Measurements from ENCODE around the gene ADAM12.

The ADAM12 gene

GRCh38 chr10:126387931-126388911, at the start of gene ADAM12:
Gene ADAM12 (minus strand): TSS chr10:126388477. CDS start chr10:126388145, 332 bp downstream.
- peak; percentile 23 for DNase-seq

- no peak for DNase-seq
Measured at GRCh38 chr10:126437635-126438406, 49.5 kb upstream of the ADAM12 start.

DNA sequence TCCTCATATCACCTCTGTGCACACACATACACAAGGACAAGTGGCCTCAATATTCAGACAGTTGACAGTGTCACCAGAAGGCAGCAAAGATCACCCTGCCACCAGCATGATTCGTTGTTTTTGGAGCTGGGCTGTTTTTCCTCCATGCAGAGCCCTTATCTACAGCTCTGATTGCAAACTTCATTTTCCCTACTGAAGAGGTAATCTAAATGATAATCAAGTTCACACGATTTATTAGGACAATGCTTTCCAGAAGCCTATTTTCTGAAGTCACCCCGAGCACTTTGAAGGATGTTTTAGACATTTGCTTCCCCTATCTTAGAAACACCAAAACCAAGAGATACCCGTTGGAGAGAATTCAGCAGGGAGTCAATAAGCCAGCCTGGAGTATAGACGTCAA, 46.0 kb upstream of the ADAM12 start:
- no peak for DNase-seq

- no peak for DNase-seq
Measured at GRCh38 chr10:126433351-126433750, 45.1 kb upstream of the ADAM12 start.

- no peak for DNase-seq
Measured at GRCh38 chr10:126432507-126432906, 44.2 kb upstream of the ADAM12 start.

DNA sequence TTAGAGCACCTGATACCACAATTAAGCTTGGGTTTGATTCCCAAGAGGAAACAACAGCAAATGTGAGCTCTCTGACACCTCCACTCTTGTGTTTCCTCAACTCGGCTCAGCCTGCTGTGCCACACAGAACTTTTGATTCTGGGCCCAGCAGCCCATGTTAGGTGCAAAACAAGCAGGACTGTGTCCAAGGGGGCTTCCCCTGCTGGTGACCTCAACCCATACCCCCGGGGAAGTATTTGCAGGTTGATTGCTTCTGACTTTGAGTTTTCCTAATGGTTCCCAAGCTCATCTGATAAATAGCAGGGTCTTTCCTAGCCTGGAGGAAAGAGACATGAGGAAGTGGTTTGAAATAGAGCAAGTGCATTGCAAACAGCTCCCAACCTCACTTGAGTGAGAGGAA, 43.5 kb upstream of the ADAM12 start:
- no peak for DNase-seq

GRCh38 chr10:126430512-126430911, 42.2 kb upstream of the ADAM12 start:
- DNase-seq: no peak

DNA sequence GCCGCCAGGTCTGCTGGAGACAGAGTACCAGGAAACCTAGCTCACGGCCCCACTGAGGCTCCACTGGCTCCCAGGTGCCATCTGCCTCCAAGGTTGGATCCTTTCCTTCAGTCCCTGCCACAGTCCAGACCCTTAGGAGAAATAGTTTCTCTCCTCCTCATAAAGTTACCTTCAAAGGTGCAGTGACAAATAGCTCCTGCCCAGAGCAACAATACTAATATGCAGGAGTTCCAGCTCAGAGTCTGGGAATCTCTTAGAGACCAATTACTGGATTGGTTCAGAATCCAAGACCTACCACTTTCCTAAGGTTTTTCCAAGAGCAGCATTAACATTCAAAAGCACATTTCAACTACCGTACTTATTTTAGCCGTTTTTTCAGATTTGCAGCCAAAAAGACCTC, 41.0 kb upstream of the ADAM12 start:
- DNase-seq: no peak

DNA sequence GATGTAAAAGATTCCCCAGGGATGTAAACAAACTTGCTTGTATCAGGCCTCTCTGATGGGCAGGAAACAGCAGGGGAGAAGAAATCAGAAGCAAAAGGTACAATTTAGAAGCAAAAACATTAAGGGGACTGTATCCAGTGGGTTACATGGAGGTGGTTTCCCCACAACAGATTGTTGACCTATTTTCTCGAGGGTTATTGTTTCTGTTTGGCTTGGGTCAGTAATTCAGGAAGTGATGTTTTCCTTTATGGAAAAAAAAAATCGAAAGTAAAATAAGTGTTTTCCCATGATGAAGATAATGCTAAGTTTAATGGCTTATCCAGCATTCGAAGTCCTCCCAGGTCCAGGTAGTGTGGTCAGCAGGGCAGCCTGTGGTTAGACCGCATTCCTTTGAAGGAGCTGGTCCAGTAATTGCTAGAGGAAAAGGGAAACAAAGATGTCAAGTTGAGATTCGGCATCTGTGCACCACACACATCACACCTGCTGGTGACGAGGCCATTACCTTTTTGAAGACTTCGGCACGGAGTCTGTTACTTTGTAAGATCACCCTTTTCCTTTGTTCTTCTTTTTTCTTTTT, 37.3 kb upstream of the ADAM12 start:
- DNase-seq: no peak

- no peak for DNase-seq
Measured at GRCh38 chr10:126425032-126425431, 36.8 kb upstream of the ADAM12 start.

GRCh38 chr10:126423732-126424491, 35.6 kb upstream of the ADAM12 start:
- no peak for DNase-seq

DNA sequence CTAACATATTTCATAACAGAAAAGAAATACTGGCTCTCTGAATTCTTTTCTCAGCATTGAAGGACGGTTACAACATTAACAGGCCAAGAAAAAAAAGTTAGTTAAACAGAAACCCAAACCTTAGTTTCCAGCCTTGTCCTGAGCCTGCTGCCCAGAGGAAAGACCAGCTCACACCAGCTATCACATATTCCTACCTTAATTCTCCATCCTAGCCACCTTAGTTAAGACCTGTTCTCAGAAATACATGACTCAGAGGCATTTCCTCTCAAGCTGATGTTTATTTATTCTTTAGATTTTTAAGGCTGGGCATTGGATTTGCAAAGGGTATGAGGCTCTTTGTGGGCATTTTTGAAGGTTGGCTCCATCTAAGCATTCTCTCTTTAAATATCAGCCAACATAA, 34.3 kb upstream of the ADAM12 start:
- no peak for DNase-seq

GRCh38 chr10:126421756-126422256, 33.5 kb upstream of the ADAM12 start:
- DNase-seq: no peak

- DNase-seq: no peak
Measured at GRCh38 chr10:126420567-126421300, 32.5 kb upstream of the ADAM12 start.

DNA sequence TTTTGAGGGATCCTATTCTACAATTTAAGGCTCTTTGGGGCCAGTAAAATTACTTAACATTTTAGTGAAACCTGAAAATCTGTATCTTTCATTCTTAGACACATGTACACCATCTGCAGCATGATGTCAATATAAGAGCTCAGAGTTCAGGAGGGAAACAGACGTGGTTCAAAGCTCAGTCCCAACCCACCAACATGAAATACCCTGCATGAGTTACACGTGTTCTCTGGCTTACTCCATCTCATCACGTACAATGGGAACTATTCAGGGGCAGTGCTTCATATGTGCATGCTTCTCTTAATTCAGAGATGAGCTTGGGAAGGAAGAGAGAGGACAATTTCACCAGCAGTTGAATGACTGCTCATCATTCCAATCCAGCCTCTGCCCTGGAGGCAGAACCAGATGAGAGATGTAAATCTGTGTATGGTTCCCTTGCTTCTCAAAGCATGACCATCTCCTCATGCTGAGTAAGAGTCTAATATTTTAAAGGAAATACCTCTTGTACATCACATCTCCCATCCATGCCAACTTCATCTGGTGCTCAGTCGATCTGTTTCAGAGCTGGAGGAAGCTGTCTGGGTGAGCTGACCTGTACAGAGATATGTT, 29.0 kb upstream of the ADAM12 start:
- DNase-seq: no peak

GRCh38 chr10:126409821-126410220, 21.5 kb upstream of the ADAM12 start:
- no peak for DNase-seq

- no peak for DNase-seq
Measured at GRCh38 chr10:126408953-126409641, 20.8 kb upstream of the ADAM12 start.

DNA sequence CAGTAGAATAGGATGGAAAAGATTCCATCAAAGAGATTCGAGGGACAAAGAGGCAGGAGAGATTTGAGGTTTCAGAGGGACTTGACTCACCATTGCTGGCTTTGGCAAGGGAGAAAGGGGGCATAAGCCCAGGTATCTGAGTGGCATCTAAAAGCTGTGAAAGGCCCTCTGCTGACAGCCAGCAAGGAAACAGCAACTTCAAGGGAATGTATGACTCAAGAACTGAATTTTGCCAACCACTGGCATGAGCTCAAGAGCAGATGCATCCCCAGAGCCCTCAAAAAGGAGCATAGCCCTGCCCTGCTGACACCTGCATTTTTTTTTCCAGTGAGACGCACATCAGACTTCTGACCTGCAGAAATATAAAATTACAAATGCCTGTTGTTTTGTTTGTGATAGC, 19.6 kb upstream of the ADAM12 start:
- no peak for DNase-seq

GRCh38 chr10:126405239-126405775, 17.0 kb upstream of the ADAM12 start:
- DNase-seq: no peak
